ENCODE data around the gene MLANA. TPM values are rescaled to one million over a fixed set of nuclear protein-coding genes. Genes with fewer than 3 reads are reported as not detected.

Gene MLANA
- total and polyA plus RNA-seq, 2 experiments from 2014 or later: not detected

DNA sequence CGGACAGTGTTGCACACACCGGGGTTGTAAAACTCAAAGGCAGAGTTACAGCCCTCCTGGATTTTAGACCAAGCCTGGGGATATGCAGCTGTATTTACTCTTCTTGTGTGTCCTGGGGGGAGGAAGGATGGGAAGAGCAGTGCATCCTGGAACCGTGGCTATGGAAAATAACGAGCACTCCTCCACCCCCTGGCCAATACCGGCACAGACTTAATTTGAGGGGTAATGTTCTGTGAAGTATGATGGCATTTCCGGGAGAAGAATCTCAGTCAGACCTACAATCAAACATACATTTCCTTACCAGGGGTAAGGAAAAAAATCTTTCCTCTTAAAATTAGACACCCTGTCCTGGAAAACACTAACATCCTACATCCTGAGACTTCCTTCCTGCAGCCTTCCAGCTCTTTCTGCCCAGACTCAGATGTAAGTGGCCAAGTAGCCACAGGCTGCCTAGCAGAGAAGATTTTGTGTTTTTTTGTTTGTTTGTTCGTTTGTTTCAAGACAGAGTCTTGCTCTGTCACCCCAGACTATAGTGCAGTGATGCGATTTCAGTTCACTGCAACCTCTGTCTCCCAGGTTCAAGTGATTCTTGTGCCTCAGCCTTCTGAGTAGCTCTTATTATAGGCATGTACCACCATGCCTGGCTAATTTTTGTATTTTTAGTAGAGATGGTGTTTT, 46.8 kb upstream of the MLANA start:
- H3K4me1 ChIP-seq (ENCODE audit: insufficient read depth): peaks cover 24% of the 10 kb centered on the region
- WGBS (ENCODE audit: low lambda C conversion rate, missing lambda C conversion rate): 32% methylated on average over 8 of the region's 8 CpGs
- H3K27ac ChIP-seq: peak overlapping the region; percentile 75
- no peaks in the 10 kb centered on the region for H3K9me3 ChIP-seq (ENCODE audit: low read depth)
- DNase-seq (ENCODE audit: low spot score): peak; percentile 39
- H3K9me2 ChIP-seq (replicated peaks; ENCODE audit: insufficient read depth): no peaks in the 10 kb centered on the region
- H3K36me3 ChIP-seq (replicated peaks; ENCODE audit: insufficient read depth, low read depth): no peaks in the 10 kb centered on the region
- peak overlapping the region; percentile 38 for H3K4me2 ChIP-seq
- no peak for TF ChIP-seq CTCF (IDR thresholded peaks at IDR 0.05; ENCODE audit: poor library complexity)
- no peak for TF ChIP-seq EZH2 (IDR thresholded peaks at IDR 0.05; ENCODE audit: borderline replicate concordance)
- TF ChIP-seq EZH2phosphoT487 (IDR thresholded peaks at IDR 0.05; ENCODE audit: low read depth, severe bottlenecking, unreplicated experiment): no peak
- no peaks in the 10 kb centered on the region for H3K79me2 ChIP-seq
- peak overlapping the region; percentile 48 for H2AFZ ChIP-seq
- no peaks in the 10 kb centered on the region for H3K27me3 ChIP-seq
- no peak overlapping the region for H3K4me3 ChIP-seq
- no peaks in the 10 kb centered on the region for H4K20me1 ChIP-seq (ENCODE audit: insufficient read depth, poor library complexity, severe bottlenecking)

DNA sequence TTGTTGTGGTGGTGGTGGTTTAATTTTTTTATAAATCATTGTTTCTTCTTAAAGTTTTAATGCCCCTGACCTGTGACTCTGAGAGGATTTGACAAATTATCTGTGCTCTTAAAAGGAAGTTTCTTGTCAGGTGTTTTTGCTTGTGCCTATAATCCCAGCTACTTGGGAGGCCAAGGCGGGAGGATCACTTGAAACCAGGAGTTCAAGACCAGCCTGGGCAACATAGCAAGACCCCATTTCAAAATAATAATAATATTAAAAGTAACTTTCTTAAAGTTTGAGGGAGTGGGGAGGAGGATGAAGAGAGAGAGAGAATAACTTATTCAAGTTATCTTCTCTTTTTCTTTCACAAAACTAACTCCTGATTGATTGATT, 45.5 kb upstream of the MLANA start:
- no peaks in the 10 kb centered on the region for H3K79me2 ChIP-seq
- H3K9me2 ChIP-seq (replicated peaks; ENCODE audit: insufficient read depth): no peaks in the 10 kb centered on the region
- peaks cover 17% of the 10 kb centered on the region for H3K4me1 ChIP-seq (ENCODE audit: insufficient read depth)
- H3K36me3 ChIP-seq (replicated peaks; ENCODE audit: insufficient read depth, low read depth): no peaks in the 10 kb centered on the region
- H3K4me3 ChIP-seq: no peak overlapping the region
- no peak overlapping the region for H2AFZ ChIP-seq
- H3K9me3 ChIP-seq (ENCODE audit: low read depth): no peaks in the 10 kb centered on the region
- H3K27ac ChIP-seq: no peak overlapping the region
- no peaks in the 10 kb centered on the region for H4K20me1 ChIP-seq (ENCODE audit: insufficient read depth, poor library complexity, severe bottlenecking)
- TF ChIP-seq EZH2phosphoT487 (IDR thresholded peaks at IDR 0.05; ENCODE audit: low read depth, severe bottlenecking, unreplicated experiment): no peak
- no peak for TF ChIP-seq CTCF (IDR thresholded peaks at IDR 0.05; ENCODE audit: poor library complexity)
- TF ChIP-seq EZH2 (IDR thresholded peaks at IDR 0.05; ENCODE audit: borderline replicate concordance): no peak
- WGBS (ENCODE audit: low lambda C conversion rate, missing lambda C conversion rate): 89% methylated on average over 1 of the region's 1 CpG
- H3K4me2 ChIP-seq: no peak overlapping the region
- no peak for DNase-seq (ENCODE audit: low spot score)
- no peaks in the 10 kb centered on the region for H3K27me3 ChIP-seq

GRCh38 chr9:5846096-5846495, 44.6 kb upstream of the MLANA start:
- Histone ChIP-seq H2AFZ (no peak overlapping the region), H3K4me2 (no peak overlapping the region)
- WGBS (ENCODE audit: low lambda C conversion rate, missing lambda C conversion rate): 95% methylated on average over 1 of the region's 1 CpG

More at GRCh38 chr9:5846096-5846495, 44.6 kb upstream of the MLANA start:
- Histone ChIP-seq H3K4me1 (ENCODE audit: insufficient read depth) (peaks cover 17% of the 10 kb centered on the region), H3K27ac (no peak overlapping the region), H3K79me2 (no peaks in the 10 kb centered on the region), H3K4me3 (no peak overlapping the region), H3K36me3 (replicated peaks; ENCODE audit: insufficient read depth, low read depth) (no peaks in the 10 kb centered on the region), H3K9me2 (replicated peaks; ENCODE audit: insufficient read depth) (no peaks in the 10 kb centered on the region), H3K9me3 (ENCODE audit: low read depth) (no peaks in the 10 kb centered on the region), H3K27me3 (no peaks in the 10 kb centered on the region), H4K20me1 (ENCODE audit: insufficient read depth, poor library complexity, severe bottlenecking) (no peaks in the 10 kb centered on the region)
- TF ChIP-seq CTCF (IDR thresholded peaks at IDR 0.05; ENCODE audit: poor library complexity) (no peak), EZH2 (IDR thresholded peaks at IDR 0.05; ENCODE audit: borderline replicate concordance) (no peak), EZH2phosphoT487 (IDR thresholded peaks at IDR 0.05; ENCODE audit: low read depth, severe bottlenecking, unreplicated experiment) (no peak)
- no peak for DNase-seq (ENCODE audit: low spot score)
